Left ventricle myocardium inferior (tissue), 1 donor: ENCODE measurements around the gene IGSF21. TPM values are rescaled to one million over a fixed set of nuclear protein-coding genes. Genes with fewer than 3 reads are reported as not detected.

Source experiments
- DNase-seq: peaks from one replicate; pipeline ENCODE4 v3.0.0-alpha.2; 2020
- H3K27ac ChIP-seq: fragments of 200-600 bp; replicated peaks from 2 replicates; pipeline ENCODE4 v1.8.0; 2021
- H3K27me3 ChIP-seq: fragments of 200-600 bp; 2 replicates; pipeline ENCODE4 v1.8.0; 2021; ENCODE audit warnings: low read depth
- H3K36me3 ChIP-seq: fragments of 200-600 bp; 2 replicates; pipeline ENCODE4 v1.8.0; 2021
- H3K4me1 ChIP-seq: fragments of 200-600 bp; 2 replicates; pipeline ENCODE4 v1.8.0; 2021
- H3K4me3 ChIP-seq: fragments of 200-600 bp; 2 replicates; pipeline ENCODE4 v1.8.0; 2021; ENCODE audit warnings: mild to moderate bottlenecking, moderate library complexity
- H3K9me3 ChIP-seq: fragments of 200-600 bp; replicated peaks from 2 replicates; pipeline ENCODE4 v1.8.0; 2021
- CTCF ChIP-seq: fragments of 200-600 bp; IDR thresholded peaks from 2 replicates; pipeline ENCODE4 v1.8.0; 2021; ENCODE audit warnings: antibody characterized with exemption, mild to moderate bottlenecking, borderline replicate concordance
- intact Hi-C: fragments of 100-400 bp; cut with micrococcal nuclease; formaldehyde crosslinking; loops from one replicate; pipeline ENCODE4 v1.11.0; 2022
- total RNA-seq: library from RNA; stranded (reverse); fragmentation: NEBNext Ultra II Directional; extraction: Animal tissue kit (Norgen Biotek cat#: 25700); gene quantifications from one replicate; pipeline ENCODE4 v1.2.1, GENCODE V29; 2021
- donor health status: DM: no; HTN: yes; CAD: no; lungs with severe emphysema.

IGSF21 gene
- total RNA-seq, 1 donor from 2014 or later, result 0.47 TPM

DNA sequence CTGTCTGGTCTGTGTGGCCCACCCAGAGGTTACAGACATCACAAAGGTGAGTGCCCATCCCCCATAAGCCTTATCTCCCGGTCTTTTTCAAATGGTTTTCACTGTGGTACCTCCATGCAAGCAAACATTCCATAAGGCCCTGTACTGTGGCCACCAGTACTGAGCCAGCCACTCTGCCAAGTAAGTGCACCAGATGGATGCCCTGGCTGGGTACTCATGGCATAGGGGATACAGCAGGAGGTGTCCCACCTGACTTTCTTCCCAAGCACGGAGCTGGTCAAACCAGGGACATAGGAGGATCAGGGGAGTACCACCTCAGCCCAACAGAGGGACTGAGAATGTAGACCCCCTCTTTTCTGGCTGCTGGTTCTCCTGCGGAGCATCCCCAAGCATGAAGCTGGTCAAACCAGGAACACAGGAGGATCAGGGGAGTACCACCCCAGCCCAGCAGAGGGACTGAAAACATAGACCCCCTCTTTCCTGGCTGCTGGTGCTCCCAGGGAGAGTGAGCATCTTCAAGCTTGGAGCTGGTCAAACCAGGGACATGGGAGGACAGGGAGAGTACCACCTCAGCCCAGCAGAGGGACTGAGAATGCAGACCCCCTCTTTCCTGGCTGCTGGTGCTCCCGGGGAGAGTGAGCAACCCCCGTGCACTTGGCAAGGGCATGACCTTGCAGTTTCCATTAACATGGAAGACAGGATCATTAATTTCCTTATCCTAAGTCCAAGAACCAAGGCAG is 291.4 kb downstream of the IGSF21 start:
- no peak overlapping the region for H3K27ac ChIP-seq
- intact Hi-C loops, result no loop called here
- no peaks in the 10 kb centered on the region for H3K4me1 ChIP-seq
- DNase-seq, result no peak
- H3K36me3 ChIP-seq, result no peaks in the 10 kb centered on the region
- H3K27me3 ChIP-seq, result peaks cover 96% of the 10 kb centered on the region
- H3K4me3 ChIP-seq, result no peak overlapping the region
- no peaks in the 10 kb centered on the region for H3K9me3 ChIP-seq
- no peak for TF ChIP-seq CTCF

DNA sequence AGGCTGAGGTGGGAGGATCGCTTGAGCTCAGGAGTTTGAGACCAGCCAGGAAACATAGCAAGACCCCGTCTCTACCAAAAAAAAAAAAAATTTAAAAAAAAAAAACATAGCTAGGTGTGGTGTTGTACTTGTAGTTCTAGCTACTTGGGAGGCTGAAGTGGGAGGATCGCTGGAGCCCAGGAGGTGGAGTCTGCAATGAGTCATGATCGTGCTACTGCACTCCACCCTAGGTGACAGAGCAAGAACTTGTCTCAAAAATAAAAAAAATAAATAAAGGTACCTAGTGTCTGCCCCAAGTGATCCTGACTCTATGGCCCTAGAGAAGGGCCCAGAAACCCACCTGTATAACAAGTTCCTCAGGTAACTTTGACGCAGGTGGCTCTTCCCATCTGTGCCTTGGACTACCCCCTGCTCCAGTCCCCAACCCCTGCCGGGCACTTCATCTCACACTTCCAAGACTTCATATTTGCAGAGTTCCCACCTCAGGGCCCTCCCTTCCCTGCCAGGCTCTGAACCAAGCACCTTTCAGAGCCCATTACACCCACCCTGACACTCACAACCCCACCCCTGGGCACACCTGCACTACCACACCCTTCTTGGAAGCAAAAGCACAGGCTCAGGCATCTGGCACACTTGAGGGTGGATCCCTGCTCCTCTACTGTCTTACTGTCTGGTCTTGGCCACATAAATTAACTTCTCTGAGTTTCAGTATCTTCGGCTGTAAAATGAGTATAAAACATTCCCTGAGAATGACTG is 292.9 kb downstream of the IGSF21 start:
- H3K27ac ChIP-seq, result no peak overlapping the region
- DNase-seq, result no peak
- H3K4me3 ChIP-seq, result no peak overlapping the region
- no peaks in the 10 kb centered on the region for H3K36me3 ChIP-seq
- H3K9me3 ChIP-seq, result peaks cover 9% of the 10 kb centered on the region
- TF ChIP-seq CTCF, result no peak
- peaks cover 96% of the 10 kb centered on the region for H3K27me3 ChIP-seq
- intact Hi-C loops, result no loop called here
- no peaks in the 10 kb centered on the region for H3K4me1 ChIP-seq

DNA sequence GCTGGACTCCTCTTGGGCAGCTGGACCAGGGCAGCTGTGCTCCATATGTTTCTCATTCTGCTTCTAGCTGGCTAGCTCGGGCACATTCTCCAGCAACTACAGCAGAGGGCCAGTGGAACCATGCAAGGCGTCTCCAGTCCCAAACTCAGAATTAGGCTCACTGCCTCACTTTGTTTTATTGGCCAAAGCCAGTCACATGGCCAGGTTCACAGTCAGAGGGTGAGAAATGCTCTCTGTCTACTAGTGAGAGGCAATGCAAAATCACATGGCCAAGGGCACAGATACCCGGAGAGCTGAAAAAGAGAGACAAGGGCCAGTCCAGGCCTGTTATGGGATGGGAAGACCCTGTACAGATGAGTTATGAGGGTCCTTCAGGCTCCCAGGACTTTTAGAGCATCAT is 294.3 kb downstream of the IGSF21 start:
- no peak for TF ChIP-seq CTCF
- intact Hi-C loops, result no loop called here
- no peak overlapping the region for H3K27ac ChIP-seq
- H3K4me1 ChIP-seq, result no peaks in the 10 kb centered on the region
- peaks cover 9% of the 10 kb centered on the region for H3K9me3 ChIP-seq
- no peak for DNase-seq
- H3K36me3 ChIP-seq, result no peaks in the 10 kb centered on the region
- peaks cover 96% of the 10 kb centered on the region for H3K27me3 ChIP-seq
- H3K4me3 ChIP-seq, result no peak overlapping the region

GRCh38 chr1:18404460-18404859 is 296.9 kb downstream of the IGSF21 start:
- H3K9me3 ChIP-seq, result peaks cover 9% of the 10 kb centered on the region
- no peak for DNase-seq
- peaks cover 96% of the 10 kb centered on the region for H3K27me3 ChIP-seq
- no peaks in the 10 kb centered on the region for H3K4me1 ChIP-seq
- no peaks in the 10 kb centered on the region for H3K36me3 ChIP-seq
- H3K4me3 ChIP-seq, result no peak overlapping the region
- intact Hi-C loops, result no loop called here
- H3K27ac ChIP-seq, result no peak overlapping the region
- TF ChIP-seq CTCF, result no peak

GRCh38 chr1:18407166-18408045 is 299.8 kb downstream of the IGSF21 start:
- Histone ChIP-seq H3K27me3 (peaks cover 75% of the 10 kb centered on the region), H3K4me3 (no peak overlapping the region), H3K27ac (no peak overlapping the region), H3K9me3 (peaks cover 30% of the 10 kb centered on the region), H3K36me3 (no peaks in the 10 kb centered on the region), H3K4me1 (no peaks in the 10 kb centered on the region)
- TF ChIP-seq CTCF, result no peak
- intact Hi-C loops, result no loop called here
- no peak for DNase-seq
